GM21528 (cell line): ENCODE measurements around the gene PCBD1.

Source experiments
- ATAC-seq: cut with Tn5 transposase; IDR thresholded peaks from one replicate; pipeline ENCODE4 v1.9.1; 2021; ENCODE audit warnings: mild to moderate bottlenecking, moderate library complexity; ENCODE audit not compliant: unreplicated experiment, low FRiP score

PCBD1 gene

DNA sequence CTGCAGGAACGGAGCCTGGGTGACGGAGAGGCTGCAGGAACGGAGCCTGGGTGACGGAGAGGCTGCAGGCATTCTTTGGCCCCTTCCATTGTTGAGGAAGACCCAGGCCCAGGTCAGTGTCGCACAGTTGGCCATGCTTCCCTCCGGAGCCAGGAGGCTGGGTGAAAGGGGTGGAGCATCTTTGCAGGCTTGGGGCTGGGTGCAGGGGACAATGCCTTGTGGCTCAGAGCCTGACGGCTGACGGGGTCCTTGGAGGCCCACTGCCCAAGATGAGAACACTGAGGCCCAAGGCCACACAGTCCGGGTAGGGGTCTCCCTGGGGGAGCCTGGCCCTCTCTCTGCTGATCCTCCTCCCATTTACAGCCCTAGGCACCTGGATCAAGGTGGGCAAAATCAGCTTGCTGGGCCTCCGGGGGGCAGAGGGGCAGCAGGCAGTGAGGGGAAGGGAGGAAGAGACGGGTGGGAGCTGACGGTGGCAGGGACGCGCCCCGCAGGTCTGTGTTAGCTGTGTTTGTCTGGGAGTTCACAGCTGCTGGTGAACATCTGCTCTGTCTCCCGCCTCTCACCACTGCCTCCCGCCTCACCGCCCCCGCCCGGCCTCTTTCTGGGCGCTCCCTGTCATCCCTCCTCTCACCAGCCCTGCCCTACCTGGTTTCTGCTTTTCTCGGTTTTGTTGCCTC lies 30.6 kb upstream of the PCBD1 start:
- no peak for ATAC-seq

DNA sequence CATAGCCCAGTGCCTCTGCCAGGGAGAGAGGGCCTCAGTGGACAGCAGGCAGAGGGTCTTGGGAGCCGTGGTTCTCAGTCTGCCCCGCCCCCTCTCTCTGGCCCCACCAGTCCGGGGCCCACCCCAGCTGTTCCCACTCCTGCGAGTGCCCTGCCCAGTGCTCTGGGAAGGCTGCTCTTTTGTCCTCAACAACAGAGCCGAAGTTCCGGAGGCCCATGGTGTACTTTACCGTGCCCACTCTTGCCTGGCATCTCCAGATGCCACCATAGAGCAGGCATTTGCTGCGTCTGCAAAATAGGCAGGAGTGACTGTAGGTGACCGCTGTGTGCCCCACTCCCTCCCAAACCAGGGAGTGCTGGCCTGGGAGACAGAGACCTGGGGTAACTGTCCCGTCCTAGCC lies 29.3 kb upstream of the PCBD1 start:
- ATAC-seq, result no peak

DNA sequence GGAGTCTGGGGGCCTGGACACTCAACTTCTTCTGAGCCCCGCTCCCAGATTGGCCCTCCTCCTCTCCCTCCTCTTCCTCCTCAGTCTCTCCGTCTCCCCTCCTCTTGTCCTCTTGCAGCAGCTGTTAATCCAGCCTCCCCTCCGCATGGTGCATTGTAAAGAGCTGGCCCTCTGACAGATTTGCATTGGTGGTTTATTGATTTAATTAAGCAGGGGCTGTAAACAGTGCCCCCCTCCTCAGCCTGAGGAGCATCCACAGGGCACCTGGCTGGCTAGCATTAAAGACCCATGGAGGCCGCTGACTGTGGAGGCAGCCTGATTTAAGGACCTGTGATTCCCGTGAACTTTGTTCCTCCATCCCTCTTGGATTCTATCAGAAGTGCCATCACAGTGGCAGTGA lies 28.9 kb upstream of the PCBD1 start:
- no peak for ATAC-seq

DNA sequence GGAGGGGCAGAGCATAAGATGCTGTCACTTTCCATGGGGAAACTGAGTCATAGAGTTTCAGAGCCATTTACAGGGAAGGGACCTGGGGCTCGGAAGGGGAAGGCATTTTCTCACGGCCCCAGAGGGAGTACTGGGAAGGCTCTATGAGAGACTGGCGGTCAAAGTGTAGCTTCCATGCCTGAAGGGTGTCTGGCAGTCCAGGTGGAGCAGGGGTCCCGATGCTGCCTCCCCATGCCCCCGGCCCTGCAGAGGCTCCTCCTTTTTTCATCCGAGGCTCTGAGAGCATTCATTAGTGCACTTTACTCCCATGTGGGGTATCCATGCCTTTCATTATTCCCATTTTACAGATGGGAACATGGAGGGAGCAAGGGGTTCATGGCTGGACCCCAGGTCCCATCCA lies 27.9 kb upstream of the PCBD1 start:
- ATAC-seq, result no peak

DNA sequence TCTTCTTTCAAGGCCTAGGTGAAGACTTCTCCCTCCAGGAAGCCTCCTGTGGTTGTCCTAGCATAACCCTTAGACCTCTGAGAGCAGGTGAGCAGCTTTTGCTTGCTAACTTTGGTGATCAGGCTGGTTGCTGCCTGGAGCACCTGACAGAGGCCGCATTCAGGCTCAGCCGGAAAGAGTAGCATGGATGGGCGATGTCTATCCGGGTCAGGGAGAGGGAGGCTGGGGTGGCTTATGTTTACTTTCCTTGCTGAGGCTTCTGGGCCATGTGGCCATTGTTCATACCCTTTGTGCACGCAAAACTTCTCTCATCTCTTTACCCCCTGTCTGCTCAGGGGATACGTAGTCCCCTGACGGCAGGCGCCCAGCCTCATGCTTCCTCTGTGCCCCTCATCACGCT lies 27.4 kb upstream of the PCBD1 start:
- ATAC-seq, result no peak

GRCh38 chr10:70915206-70915605 lies 26.8 kb upstream of the PCBD1 start:
- no peak for ATAC-seq

DNA sequence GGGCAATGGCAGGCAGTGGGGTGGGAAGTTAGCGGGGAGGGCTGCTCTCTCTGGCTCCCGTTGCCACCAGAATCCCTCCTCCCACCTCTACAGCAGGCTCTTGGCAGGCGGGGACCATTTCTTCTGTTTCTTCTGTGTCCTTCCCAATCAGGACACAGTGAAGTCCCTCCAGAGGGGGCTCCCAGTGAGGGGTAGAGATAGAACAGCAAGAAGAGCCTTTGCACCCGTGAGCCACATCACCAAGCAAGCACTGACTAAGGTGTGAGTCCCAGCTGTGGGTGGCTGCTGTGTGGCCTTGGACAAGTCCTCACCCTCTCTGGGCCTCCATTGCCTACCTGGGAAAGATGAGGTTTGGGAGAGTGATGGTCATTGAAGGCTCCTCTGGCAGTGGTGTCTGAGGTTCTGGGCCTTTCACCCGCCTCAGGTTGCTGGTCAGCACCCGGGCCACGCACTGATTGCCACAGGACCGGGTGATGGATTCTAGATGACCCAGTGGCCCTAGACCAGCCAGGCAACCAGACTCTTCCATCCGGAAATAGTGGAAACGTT lies 26.0 kb upstream of the PCBD1 start:
- ATAC-seq, result no peak

DNA sequence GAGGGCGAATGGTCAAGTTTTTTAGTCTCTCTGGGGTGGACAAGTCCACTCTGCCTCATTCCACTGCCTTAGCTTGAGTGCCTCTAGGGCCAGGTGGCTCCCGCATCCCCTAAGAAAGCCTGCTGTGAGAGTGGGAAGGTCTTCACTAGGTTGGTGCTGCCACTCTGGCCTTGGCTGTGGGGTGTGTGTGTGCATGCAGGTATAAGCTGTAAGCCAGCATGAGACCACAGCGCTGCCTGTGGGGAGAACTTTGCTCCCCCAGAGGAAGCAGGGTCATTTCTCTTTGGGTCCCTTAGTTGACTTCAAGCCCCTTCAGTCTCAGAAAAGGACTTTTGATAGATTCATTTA lies 25.5 kb upstream of the PCBD1 start:
- no peak for ATAC-seq

- no peak for ATAC-seq
Observed at GRCh38 chr10:70913191-70913892, 25.0 kb upstream of the PCBD1 start.

- ATAC-seq, result no peak
Observed at GRCh38 chr10:70912556-70912955, 24.2 kb upstream of the PCBD1 start.

- no peak for ATAC-seq
Observed at GRCh38 chr10:70911386-70911785, 23.0 kb upstream of the PCBD1 start.

GRCh38 chr10:70910486-70911341 lies 22.3 kb upstream of the PCBD1 start:
- no peak for ATAC-seq

DNA sequence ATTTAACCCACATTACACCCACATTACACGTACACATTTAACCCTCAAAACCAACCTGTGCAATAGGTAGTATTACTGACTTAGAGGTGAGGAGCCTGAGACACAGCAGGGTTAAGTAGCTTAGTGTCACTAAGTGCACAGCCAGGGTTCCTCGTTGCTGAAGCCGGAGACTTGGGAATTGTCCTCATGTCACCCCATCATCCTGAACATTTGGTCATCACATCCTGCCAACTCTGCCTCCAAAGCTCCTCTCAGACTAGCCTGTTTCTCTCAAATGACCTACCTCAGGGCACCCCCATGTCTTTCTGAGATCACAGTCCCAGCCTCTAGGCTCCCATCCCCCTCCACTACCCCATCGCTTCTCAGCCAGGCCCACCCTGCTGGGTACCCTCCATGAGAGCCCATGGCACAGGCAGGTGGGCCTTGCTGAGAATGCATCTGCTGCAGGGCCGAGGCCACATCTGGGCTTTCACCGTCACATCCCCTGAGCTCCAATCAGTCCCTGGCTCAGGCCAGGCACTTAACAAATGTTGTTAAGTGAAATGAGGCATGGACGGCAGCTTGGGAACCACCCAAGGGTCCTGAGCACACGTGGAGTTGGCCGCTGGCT lies 21.1 kb upstream of the PCBD1 start:
- ATAC-seq, result no peak

DNA sequence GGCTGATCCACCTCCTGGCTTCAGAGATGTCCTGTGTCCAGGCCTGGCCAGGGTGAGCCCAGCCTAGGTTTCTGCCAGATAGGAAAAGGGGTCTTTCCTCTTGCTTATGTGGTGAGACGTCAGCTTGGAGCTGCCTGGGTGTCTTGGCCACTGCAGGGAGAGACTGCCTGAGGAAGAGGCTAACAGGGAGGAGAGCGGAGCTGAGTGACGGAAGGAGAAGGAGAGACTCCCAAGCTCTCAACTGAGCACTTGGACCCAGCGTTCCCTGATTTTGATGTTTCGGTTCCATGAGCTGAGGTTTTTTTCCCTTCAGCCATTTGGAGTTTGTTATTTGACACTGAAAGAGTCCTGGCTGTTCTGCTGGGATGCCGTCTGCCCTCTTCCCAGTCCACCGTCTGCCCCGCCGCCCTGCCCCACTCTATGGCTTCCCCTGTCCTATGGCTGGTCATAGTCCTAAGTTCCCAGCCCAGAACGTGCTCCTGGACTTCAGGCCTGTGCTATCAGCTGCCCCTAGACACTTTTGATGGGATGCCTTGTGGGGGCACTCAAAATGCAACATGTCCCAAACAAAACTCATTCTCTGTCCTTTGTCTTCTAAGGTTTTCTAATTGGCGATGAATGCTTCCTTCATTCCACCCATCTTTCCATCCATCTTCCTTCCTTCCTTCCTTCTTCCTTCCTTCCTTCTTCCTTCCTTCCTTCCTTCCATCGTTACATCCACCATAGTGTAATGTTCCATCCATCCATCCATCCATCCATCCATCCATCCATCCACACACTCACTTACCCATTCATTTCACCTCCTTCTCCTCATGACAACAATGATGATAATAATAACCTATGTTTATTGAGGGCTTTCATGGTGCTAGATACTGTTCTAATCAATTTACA lies 20.3 kb upstream of the PCBD1 start:
- no peak for ATAC-seq

DNA sequence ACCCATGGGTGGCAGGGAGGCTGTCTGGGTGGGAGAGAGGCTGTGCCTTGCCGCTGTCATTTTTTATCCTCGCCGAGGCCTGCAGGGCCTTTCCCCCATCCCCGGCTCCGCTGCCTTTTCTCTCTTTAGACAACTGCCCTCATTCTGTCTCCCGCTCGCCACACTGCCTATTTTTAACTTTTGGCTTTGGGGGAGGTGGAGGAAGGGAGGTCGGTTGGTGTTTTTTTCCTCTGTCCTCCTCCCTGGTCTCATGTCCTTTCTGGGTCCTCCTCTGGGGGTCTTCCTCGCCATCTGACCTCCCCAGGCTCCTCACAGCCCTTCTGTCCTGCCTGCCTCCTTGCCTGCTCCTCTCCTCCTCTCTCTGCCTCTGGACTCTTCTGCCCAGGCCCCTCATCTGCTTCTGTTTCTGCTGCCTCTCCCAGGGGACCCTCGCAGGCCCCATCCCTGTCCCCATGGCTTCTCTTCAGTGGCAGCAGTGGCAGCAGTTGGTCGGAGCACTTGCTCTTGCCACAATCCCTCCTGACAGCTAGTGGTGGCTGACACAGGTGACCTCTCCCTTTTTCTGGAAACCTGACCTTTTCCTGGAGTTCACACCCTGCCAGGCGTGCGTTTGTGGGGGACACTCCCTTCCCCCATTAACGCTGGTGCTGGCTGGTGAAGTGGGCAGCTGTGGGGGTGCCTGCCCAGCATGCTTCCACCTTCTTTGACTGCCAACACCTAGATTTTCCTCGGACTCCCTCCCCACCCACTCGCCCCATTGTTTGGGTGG lies 19.5 kb upstream of the PCBD1 start:
- ATAC-seq, result no peak

DNA sequence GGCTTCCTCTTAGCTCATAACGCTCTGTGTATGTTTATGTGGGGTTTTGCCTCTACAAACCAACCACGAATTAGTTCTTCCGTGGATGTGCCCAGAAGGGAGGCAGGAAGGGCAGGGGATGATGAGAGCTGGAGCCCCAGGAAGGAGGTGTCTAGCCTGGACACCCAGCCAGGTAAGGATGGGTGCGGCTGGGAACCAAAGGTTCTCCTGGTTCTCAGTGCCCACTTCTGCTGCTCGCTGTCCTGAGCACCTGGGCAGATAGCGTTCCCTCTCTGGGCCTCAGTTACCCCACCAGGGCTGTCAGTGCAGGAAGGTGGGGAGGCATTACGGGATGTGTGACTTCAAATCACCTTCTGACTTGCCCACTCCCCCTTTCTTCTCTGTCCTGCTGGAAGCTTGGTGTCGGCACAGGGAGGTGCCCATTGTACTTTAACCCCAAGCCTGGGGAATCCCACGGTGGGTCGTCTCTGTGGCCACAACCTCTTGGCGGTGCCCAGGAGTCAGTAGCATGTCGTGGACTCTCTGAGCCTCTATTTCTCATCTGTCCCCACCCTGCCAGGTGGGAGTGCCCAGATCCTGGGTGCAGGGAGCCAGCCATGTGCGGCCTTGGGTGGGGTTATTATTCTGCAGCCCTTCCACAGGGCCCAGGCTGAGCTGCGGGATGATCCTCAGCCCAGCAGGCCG lies 18.7 kb upstream of the PCBD1 start:
- ATAC-seq, result no peak

GRCh38 chr10:70906031-70906783 lies 17.8 kb upstream of the PCBD1 start:
- ATAC-seq, result no peak
